ENCODE results near the gene PCID2.

The PCID2 gene

GRCh38 chr13:113219256-113219940 lies 10.9 kb upstream of the PCID2 start:
- ATAC-seq (no peak), DNase-seq (no peak)

- ATAC-seq (no peak), DNase-seq (no peak)
Observed at GRCh38 chr13:113218586-113218985, 10.1 kb upstream of the PCID2 start.

GRCh38 chr13:113216254-113217048 lies 8.0 kb upstream of the PCID2 start:
- DNase-seq: no peak

GRCh38 chr13:113211774-113212173 lies 3.3 kb upstream of the PCID2 start:
- ATAC-seq: no peak
- peak; percentile 37 for DNase-seq

More at GRCh38 chr13:113216254-113217048, 8.0 kb upstream of the PCID2 start:
- ATAC-seq: no peak

GRCh38 chr13:113210833-113211232 lies 2.4 kb upstream of the PCID2 start:
- no peak for DNase-seq
- ATAC-seq: no peak

GRCh38 chr13:113209759-113210421 lies 1.4 kb upstream of the PCID2 start:
- DNase-seq: peak; percentile 80
- peak; percentile 48 for ATAC-seq

- ATAC-seq (peak; percentile 65), DNase-seq (peak; percentile 85)
Observed at GRCh38 chr13:113209336-113209758, 878 bp upstream of the PCID2 start, which contains the start of gene CUL4A. Gene CUL4A (plus strand): TSS chr13:113209613. CDS start chr13:113209628, 15 bp downstream.

- DNase-seq: no peak
- peak; percentile 1 for ATAC-seq
Observed at GRCh38 chr13:113207890-113208420, 514 bp downstream of the PCID2 start.

GRCh38 chr13:113207460-113207859 lies 1.0 kb downstream of the PCID2 start:
- DNase-seq: no peak

GRCh38 chr13:113205428-113205931 lies 3.0 kb downstream of the PCID2 start:
- DNase-seq: no peak
- ATAC-seq: no peak

More at GRCh38 chr13:113207460-113207859, 1.0 kb downstream of the PCID2 start:
- no peak for ATAC-seq

GRCh38 chr13:113204378-113204734 lies 4.1 kb downstream of the PCID2 start:
- DNase-seq (no peak), ATAC-seq (no peak)

- no peak for DNase-seq
Observed at GRCh38 chr13:113203507-113204377, 4.7 kb downstream of the PCID2 start.

GRCh38 chr13:113202912-113203311 lies 5.6 kb downstream of the PCID2 start:
- ATAC-seq (no peak), DNase-seq (no peak)

More at GRCh38 chr13:113203507-113204377, 4.7 kb downstream of the PCID2 start:
- ATAC-seq: no peak

GRCh38 chr13:113201815-113202214 lies 6.7 kb downstream of the PCID2 start:
- DNase-seq (no peak), ATAC-seq (no peak)

- DNase-seq: no peak
- ATAC-seq: no peak
Observed at GRCh38 chr13:113196970-113197737, 11.3 kb downstream of the PCID2 start.

- no peak for DNase-seq
- no peak for ATAC-seq
Observed at GRCh38 chr13:113195360-113195759, 13.1 kb downstream of the PCID2 start.

- no peak for ATAC-seq
- no peak for DNase-seq
Observed at GRCh38 chr13:113192902-113193301, 15.6 kb downstream of the PCID2 start.

- DNase-seq (no peak), ATAC-seq (no peak)
Observed at GRCh38 chr13:113192279-113192678, 16.2 kb downstream of the PCID2 start.

GRCh38 chr13:113190181-113190580 lies 18.3 kb downstream of the PCID2 start:
- ATAC-seq (no peak), DNase-seq (no peak)

GRCh38 chr13:113187883-113188665 lies 20.4 kb downstream of the PCID2 start:
- DNase-seq (no peak), ATAC-seq (no peak)

Data from stimulated activated naive CD8-positive, alpha-beta T cell treated with anti-CD3 and anti-CD28 coated beads, Interleukin-15, Interleukin-2, amounts not matched to agents 100 U/mL and 50 U/mL, for 24 hours (primary cell).